ENCODE measurements around the gene CDH13.
A peak's percentile ranks its signal among the peaks of the same experiment; 100 is the strongest.

The CDH13 gene

DNA sequence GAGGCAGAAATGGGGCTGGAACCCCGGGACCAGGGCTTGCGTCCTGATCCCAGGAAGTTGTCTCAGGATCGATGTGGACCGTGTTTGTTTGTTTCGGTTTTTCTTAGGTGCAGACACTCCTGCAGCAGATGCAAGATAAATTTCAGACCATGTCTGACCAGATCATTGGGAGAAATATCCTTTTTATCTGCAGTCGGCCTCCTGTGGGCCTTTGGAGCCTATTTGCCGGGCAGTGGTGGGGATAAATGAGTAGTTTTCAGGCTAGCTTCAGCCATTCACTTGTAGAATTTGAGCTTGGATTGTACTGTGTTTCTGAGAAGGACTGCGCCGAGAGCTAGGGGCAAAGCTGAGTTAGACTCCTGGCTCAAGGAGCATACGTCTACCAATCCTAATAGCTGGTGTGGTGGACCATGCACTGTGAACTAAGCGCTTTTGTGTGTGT, 1181.8 kb downstream of the CDH13 start:
- no peak for DNase-seq (ENCODE audit: low read depth in 2 of 3, low spot score in 2 of 3)

DNA sequence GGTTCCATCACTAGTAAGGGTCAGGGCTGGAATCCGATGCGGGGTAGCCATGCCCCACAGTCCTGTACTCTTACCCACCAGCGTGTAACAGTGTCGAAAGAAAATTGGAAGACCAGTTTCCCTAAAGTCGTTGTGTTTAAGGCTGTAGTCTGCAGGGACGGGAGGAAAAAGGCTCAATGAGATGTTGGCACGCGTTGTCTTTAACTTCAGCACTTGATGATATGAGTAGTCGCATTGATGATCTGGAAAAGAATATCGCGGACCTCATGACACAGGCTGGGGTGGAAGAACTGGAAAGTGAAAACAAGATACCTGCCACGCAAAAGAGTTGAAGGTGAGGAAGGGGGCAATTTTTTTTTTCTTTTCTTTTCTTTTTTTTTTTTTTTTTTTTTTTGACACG, 1182.3 kb downstream of the CDH13 start:
- DNase-seq (ENCODE audit: low read depth in 2 of 3, low spot score in 2 of 3), result no peak

DNA sequence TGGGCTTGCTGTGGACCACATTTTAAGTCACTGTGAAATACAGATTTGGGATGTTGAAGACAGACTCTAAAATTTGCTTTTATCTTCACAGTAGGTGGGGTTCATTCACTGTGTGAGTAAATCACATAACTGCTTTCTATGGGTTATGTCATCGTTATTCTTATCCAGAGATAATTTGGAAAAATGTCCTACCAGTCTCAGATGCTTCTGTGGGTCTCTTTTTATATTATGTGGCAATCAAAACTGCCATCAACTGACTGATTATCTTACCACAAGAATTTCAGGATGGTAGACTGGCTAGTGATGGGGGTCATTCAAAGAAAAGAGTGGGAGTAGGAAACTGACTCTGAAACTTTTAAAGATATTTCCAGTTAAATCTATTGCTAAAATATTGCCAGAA, 1184.1 kb downstream of the CDH13 start:
- DNase-seq (ENCODE audit: low read depth in 2 of 3, low spot score in 2 of 3), result no peak

DNA sequence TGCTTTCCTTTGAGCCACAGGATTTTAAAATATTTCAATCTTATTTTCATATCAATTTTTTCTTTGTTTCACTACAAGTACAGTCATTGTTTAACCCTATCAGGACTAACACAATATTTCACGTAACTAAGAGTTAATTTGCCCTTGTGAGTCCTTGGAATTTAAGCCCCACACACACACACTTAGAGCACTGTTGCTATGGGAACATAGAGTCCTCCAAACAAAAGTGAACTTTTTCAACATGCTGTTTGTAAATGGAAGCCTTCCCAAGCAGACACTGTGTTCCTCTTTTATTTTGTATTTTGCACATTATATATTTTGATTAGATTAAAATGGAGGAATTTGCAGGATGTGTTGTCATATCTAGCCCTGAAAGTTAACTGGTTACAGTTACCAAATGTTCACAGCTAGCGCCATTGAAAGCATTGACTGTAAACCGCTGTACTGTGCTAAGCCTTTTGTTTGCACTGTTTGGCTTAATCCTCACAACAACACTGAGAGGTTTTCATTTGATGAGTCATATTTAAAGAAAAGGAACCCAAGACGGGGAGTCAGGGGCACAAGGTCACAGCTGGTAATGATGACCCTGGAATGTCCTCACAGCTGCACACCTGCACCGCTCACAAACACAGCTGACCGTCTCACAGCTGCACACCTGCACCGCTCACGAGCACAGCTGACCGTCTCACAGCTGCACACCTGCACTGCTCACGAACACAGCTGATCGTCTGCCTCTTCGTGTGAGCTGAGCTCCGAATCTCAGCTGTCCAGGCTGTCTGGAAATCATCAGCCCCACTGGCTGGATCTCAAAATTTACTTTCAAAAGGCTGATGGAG, 1187.3 kb downstream of the CDH13 start:
- no peak for DNase-seq (ENCODE audit: low read depth in 2 of 3, low spot score in 2 of 3)

DNA sequence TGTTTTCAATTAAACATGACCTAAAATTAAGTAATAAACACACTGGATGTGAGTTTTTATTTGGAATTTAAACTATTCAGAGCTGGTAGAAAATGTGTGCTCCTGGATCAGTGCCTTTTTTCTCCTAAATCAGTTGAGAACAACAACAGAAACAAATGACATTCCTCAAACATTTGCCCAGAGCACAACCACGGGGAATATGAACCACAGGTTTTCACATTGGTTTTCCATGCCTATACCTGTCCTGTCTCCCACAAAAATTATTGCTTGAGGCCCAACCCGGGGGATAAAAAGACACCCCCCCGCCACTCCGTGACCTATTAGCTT, 1187.9 kb downstream of the CDH13 start:
- no peak for DNase-seq (ENCODE audit: low read depth in 2 of 3, low spot score in 2 of 3)

DNA sequence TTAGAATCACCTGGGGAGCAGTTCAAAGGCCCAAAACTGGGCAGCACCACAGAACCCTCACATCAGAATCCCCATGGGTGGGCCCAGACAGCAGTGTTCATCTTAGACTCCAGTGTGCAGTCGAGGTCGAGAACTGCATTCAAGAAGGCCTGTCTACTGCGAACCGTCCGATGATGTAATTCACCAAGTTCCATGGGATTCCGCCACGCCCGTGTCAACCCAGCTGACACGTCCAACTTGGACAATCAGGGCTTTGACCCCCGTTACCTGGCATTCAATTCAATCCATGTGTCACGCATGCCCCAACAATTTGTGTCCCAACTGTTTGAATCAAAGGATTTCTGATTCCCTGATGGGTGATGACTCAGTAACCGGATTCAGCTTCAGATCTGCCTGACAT, 1190.3 kb downstream of the CDH13 start:
- no peak for DNase-seq (ENCODE audit: low read depth in 2 of 3, low spot score in 2 of 3)

DNA sequence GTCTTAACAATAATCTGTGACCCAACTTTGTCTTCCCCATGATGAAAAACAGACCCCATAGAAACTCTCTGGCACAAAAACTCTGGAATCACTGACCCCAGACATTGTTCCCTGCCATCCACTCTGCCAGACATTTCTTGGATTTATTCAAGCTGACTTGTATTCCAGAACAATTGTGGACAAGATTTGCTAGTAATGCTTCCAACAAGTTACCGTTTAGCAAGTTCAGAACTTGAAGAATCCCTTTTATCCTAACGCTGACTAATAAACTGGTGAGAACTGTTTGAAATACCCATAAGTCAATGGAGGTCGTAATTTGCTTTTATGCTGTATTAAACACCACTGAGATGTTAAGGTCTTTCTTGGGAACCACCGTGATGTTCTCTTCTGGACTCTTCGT, 1191.5 kb downstream of the CDH13 start:
- no peak for DNase-seq (ENCODE audit: low read depth in 2 of 3, low spot score in 2 of 3)

DNA sequence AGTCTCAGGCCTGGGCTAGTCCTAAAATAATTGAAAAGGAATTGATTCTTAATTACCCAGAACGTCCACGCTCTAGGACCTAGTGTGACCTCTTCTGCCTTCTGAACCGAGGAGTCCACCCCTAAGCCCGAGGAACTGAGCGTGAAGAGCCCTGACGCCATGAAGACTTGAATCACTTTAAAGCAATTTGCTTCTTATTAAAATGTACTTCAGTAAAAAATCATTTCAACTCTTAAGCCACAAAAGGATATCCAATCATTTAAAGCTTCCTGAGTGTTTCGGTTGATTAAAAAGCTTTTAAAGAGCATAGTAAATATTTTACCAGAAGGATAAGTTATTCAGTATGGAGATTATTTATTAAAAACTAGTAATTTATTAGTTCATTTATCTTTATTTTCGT, 1192.6 kb downstream of the CDH13 start:
- DNase-seq (ENCODE audit: low read depth in 2 of 3, low spot score in 2 of 3), result no peak

DNA sequence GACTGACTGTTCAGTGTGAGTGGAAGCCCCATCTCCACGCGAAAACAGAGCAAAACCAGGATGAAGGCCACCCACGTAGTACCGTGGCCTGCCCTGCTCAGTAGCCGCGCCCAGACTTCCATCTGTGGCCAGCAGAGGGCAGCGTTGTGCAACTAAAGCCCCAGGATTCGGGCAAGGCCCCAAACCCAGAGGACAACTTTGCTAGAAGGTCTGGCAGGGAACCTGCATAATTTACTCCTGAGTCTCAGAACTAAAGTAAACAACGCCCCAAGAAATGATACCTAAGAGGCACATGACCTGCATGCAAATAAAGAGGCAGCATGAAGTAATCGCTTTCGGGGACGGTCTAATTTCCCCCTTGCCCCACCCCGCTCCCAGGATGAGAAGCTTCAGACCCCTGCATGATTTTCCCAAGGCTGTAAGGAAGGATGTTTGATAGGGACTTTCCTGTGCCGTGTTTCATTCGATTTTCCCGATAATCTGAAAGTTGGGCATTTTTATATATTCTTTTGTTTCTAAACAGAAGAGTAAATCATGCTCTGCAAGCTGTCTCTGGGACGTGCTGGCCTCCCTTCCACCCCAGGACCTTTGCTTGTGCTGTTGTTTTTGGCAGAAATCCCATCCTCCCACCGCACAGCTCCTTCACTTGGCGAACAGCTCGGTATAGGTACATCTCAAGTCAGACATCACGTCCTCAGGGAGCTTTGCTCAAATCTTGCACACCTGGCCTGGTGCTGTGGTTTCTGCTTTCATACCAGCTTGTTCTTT, 1199.6 kb downstream of the CDH13 start:
- DNase-seq (ENCODE audit: low read depth in 2 of 3, low spot score in 2 of 3), result peak; percentile 54 to 84 (median 60)

DNA sequence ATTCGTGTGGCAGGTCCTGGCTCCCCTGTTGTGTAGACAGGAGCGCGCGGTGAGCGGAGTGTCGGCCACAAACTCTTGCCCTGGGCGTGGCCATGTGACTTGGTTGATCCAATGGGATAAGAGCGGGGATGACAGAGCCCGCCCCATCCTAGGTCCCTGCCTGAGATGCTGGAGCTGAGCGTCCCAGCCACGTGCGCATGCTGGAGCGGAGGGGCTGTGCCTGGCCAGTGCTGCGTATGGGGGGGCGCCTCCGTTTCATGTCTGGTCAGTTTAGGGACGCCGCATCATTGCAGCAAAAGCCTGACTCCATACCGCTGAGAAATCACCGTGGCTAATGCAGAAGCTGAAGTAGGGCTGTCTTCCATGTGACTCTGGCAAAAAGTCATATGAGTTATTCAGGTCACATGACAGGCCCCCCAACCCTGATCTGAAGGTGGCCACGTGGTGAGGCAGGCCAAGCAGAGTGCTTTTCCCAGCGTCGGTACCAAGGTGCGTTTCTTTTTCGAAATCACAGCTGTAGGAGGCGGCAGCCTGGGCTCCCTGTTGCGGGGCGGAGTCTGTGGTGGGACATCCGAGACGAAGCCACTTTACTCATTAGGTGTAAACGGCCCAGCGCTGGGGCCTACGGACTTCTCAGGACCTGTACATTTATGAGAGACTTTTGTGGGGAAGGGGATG, 1203.5 kb downstream of the CDH13 start:
- DNase-seq (ENCODE audit: low read depth in 2 of 3, low spot score in 2 of 3), result no peak

DNA sequence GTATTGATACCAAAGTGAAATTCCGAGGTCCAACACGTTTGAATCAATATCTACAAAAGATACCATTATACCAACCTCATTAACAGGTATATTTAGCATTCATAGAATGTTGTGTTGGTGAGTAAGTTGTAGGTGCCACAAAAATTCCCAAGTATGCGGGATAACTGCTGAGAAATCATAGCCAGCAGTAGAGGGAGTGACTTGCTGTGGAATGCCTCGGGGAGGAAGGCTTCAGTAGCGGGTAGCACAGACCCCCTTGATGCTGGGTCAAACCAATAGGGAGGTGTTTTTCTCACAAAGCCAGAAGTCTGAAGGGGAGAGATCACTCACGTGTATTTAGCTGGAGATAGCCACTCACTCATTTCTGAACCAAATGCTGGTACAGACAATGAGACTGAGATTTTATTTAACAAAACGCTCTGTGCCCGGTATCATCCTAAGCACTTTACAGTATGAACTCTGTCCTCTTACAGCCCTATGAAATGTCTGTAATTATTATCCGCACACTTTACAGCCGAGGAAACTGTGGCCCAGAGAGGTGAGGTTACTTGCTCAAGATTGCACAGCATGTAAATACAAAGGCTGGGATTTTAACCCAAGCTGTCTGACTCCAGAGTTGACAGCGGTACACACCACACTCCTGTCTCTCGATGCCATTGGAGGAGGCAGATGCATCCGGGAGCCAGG, 1204.1 kb downstream of the CDH13 start:
- DNase-seq (ENCODE audit: low read depth in 2 of 3, low spot score in 2 of 3), result no peak

DNA sequence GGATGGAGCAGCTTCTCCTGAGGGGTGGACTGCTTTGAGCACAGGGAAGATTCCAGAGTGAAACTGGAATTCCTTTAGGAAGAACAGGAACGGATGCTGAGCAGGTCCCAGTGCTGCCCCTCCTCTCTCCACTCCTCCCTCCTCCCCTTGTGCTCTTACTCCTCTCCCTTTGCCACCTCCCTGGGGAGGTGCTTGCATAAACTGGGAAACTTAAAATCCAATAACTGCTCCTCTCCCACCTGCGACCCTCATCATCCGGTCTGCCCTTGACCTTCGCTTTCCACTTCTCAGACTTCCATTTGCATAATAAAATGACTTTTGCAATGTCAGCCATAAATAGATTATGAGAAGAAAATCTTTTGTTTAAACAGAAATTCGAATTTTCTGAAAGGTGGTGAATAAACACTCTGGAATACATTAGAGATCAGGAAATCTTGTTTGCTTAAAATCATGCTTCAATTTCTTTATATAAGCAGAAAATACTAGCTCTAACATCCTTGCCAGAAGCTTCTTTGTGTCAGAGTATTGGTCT, 1204.8 kb downstream of the CDH13 start:
- no peak for DNase-seq (ENCODE audit: low read depth in 2 of 3, low spot score in 2 of 3)

DNA sequence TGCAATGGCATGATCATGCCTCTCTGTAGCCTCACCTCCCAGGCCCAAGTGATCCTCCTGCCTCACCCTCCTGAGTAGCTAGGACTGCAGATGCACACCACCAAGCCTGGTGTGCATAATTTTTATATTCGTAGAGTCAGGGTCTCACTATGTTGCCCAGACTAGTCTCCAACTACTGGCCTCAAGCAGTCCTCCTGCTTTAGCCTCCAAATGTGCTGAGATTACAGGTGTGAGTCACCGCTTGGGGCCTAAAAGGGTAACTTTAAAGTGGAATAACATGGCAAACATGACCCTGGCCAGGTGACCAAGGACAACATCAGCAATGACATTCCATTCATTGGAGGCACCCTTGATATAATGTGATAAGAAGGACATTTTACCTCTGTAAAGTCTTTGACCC, 1207.2 kb downstream of the CDH13 start:
- DNase-seq (ENCODE audit: low read depth in 2 of 3, low spot score in 2 of 3), result no peak

DNA sequence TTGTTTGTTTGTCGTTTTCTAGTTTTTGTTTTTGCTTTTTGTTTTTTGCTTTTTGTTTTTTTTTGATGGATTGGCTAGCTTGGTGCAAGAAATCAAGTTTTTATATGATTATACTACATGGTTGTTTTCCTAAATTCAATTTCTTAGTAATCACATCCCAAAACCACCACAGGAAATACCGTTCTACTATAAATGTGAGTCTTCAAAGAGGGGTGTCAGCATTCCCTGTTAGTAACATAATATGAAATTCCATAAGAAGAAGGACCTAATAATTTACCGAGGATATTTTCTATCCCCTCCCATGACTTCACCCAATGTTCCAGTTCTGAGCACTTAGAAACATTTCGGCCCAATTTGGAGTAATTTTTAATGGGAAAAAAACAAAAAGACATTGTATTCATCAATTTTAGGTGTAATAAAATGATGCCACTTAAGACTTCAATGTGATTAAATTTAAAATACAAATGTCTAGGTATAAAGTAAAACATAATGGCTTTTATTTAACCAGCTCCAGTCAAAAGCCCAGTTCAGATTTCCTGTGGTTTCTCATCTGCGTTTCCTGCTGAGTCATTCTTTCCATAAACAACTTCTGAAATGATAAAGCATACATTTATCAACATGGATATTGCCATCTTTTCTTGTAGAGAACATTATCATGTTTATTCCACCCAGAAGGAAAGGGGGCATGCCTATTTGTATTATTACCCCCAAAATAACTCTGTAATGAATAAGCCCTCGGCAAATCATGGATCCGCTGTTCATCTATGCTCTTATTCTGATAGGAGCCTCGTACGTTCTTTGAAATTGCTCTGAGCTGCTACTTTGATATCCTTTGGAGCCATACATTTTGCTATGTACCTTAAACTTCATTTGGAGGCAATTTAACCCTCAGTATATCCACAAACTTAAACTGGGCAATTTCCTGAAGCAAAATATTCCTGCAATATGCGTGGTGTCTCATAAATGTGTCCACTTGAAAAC, 1209.1 kb downstream of the CDH13 start:
- DNase-seq (ENCODE audit: low read depth in 2 of 3, low spot score in 2 of 3), result no peak

DNA sequence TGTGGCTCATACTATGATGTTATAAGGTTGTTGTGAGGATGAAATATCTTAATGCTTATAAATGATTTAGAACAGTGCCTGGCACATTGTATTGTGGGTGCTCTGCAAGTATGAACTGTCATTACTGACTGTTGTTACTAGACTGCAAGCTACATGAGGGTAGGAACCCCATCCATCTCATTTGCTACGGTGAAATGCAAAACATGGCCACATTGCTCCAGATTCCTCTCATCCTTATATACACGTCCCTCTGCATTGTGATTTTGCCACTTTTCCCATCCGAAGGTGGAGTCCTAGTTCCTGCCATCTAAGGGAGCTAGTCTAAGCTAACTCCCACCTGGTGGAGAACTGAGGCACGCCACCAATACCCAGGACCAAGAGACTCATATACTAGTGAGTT, 1210.8 kb downstream of the CDH13 start:
- DNase-seq (ENCODE audit: low read depth in 2 of 3, low spot score in 2 of 3), result no peak

DNA sequence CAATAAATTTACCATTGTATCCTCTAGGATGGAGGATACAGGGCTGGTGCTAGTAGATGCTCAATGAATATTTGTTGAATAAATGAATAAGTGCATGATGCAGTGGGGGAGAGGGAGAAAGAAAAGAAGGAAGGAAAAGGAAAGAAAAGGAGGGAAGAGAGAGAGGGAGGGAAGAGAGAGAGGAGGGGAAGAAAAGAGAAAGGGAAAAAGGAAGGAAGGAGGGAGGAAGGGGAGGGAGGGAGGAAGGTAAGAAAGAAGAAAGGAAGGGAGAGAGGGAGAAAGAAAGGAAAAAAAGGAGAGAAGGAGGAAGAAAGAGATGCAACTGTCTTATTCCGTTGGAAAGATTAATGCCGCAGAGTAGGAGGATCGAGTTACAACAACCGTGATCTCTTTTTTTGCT, 1211.4 kb downstream of the CDH13 start:
- no peak for DNase-seq (ENCODE audit: low read depth in 2 of 3, low spot score in 2 of 3)

DNA sequence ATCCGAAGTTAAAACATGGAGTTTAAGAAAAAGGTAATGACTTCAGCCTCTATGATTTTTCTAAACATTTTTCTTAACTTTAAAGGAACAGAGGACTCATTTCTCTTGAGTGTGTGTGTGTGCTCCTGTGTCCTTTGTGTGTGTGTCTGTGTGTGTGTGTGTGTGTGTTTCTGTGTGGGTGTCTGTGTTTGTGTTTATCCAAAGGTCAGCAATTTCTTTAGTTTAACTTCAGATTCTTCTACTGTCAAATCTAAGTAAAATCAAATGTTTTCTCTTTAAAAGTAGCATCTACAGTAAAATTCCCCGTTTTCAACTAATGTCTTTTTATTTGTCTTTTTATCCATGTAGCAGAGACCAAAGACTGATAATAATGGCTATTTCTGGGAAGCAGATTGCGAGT, 1212.8 kb downstream of the CDH13 start:
- no peak for DNase-seq (ENCODE audit: low read depth in 2 of 3, low spot score in 2 of 3)

DNA sequence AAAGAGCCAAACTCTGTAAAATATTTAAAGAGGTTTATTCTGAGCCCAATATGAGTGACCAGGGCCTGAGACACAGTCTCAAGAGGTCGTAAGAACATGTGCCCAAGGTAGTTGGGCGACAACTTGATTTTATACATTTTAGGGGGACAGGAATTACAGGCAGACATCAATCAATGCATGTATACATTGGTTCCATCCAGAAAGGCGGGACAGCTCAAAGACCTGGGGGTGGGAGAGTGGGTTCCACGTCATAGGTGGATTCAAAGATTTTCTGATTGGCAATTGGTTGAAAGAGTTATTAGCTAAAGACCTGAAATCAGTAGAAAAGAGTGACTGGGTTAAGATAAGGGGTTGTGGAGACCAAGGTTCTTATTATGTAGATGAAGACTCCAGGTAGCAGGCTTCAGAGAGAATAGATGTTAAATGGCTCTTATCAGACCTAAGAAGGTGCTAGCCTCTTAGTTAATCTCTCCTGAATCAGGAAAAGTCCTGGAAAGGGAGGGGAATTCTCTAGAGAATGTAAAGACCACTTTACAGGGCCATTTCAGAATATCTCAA, 1213.4 kb downstream of the CDH13 start:
- DNase-seq (ENCODE audit: low read depth in 2 of 3, low spot score in 2 of 3), result no peak

DNA sequence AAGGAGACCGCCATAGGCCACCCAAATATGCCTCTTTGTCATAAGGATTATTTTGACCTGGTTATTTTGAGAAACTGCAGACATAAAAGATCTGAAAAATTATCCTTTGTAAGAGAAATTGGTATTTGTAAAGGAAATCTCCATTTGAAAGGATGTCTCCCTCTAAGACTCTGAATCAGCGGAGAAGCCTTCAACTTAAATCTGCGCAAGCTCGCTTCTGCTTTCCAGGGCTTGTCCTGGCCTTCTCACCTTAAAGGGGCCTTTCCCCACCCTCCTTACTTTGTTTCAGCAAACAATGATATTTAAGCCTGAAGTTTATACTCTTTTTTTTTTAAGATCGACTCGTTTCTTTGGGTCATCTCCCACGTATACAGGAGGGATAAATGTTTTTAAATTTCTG, 1215.5 kb downstream of the CDH13 start:
- no peak for DNase-seq (ENCODE audit: low read depth in 2 of 3, low spot score in 2 of 3)

Data from activated CD8-positive, alpha-beta memory T cell treated with anti-CD3 and anti-CD28 coated beads for 48 hours (primary cell).